LoVo (cell line): ENCODE data around the gene HIC1.

Experiments
- DNase-seq: peaks from one replicate; pipeline ENCODE4 v3.0.0-alpha.2; 2016; ENCODE audit warnings: low spot score

The HIC1 gene

DNA sequence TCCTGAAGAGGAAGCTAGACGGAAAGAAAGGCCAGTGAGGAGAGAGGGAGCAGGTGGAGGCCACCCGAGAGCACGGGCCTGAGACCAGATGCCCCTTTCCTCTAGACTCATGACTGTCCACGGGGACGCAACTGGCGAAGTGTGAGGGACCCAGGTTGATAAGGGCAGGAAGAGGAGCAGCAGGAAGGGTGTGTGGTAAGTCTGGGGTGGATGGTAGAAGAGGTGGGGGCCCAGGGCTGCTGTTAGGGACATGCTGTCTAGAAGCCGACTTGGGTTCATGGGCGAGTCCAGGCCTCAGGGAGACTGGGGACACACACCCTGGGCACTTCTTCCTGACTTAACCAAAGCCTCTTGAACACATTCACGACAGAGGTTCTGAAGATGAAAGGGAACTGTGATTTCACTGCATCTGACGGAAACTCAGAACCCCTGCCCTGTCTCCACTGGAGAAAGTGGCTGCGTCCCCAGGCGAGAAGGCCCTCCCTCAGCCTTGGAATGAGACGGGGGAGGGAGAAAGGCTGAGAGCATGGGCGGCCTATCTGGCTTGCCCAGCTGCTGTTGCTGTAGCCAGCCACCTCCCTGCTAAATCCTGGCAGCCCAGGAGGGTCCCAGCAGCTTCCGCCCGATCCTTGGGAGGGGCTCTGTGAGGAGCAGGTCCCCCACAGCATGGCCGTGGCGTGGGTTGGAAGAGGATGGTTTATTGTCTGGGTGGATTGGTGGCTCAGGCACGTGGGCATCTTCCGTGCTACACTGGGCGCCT lies 6.0 kb downstream of the HIC1 start:
- no peak for DNase-seq

DNA sequence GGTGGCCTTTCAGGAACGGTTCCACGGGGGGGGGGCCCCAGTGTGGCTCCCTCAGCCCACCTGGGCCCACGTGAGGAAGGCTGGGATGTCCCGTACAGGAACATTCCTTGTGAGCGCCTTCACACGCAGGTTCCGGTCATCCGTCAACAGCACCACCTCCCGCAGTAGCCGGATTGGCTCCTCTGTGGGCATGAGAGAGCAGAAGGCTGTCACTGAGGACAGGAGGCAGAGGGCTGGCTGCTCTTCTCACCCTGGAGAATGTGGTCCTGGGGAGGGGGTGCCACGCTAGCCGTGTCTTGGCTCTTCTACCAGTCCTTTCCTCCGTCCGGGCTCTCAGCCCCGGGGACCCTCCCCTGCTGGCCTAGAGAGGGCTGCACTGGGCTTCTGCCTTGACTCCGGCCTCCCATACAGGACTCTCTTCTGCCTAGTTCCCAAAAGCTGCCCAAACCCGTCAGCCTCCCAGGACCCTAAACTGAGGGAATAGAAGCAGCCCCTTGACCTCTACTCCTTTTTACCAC lies 6.6 kb downstream of the HIC1 start:
- DNase-seq: no peak

DNA sequence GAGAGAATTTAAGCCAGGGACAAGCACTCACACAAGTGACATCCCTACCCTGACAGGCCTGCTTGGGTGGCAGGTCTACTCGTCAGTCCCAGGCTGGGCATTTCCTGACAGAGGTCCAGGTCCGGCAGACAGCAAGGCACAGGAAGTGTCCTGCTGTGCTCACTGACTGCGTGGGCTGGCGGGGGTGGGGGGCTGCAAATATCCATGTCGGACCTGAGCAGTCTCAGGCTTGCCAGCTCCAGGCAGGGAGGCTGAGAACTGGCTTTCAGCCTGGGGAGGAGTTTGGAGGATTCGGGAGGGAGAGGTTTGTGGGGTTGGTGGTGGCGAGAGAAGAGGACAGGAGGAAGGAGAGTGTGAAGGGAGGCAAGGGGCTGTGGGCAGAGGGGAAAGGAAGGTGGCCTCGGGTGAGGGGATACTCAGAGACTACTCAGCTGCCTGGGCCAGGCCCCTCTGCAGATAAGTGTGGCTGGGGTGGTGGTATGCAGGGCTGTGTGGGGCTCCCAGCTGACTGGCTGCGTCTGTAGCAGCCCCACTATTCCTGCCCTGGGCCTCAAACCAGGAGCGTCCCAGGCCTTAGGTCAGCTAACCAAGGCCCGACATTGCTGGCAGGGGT lies 7.8 kb downstream of the HIC1 start:
- no peak for DNase-seq

DNA sequence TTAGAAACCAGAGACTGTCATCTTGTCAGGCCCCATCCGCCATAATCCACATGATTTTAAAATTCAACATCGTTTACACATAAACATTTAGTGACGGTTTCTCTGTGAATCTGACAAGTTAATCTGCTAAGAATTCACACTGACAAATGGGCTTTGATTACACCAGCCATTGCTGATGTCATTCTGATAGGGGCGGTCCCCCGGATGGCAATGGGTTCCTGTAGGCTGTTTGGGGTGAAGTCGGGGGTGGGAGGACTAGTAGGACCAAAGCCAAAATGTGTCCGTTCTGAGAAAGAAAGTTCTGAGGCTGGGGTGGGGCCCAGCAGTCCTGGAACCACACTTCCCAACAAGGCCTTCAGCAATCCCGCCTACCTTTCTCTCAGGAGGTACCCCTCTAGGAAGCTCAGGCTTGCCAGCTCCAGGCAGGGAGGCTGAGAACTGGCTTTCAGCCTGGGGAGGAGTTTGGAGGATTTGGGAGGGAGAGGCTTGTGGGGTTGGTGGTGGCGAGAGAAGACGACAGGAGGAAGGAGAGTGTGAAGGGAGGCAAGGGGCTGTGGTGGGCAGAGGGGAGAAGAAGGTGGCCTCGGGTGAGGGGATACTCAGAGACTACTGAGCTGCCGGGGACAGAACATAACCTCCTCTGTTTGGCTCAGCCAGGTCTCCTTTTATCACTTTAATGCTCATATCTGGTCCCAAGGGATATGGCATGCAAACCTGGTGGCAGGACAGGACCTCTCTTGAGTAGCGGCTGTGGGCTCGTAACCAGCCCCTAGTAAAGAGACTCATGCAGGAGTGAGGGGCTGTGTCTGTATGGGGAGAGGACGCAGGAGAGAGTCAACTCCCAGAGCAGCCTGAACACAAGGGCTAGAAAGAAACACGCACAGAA lies 8.6 kb downstream of the HIC1 start:
- no peak for DNase-seq

DNA sequence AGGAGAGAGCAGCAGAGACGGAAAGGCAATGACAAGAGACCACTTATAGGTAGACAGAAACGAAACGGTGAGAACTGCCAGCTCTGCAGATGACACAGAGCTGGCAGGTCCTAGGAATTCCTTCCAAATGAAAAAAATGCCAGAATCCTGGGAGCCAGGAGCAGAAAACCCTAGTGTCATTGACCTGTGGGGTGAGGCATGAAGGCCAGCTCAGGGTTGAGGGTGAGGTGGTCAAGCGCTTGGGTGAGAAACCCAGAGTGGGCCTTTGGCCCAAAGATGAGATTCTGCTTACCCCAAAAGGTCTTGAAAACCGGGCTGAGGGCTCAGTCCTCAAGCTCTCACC lies 9.2 kb downstream of the HIC1 start:
- DNase-seq: no peak

DNA sequence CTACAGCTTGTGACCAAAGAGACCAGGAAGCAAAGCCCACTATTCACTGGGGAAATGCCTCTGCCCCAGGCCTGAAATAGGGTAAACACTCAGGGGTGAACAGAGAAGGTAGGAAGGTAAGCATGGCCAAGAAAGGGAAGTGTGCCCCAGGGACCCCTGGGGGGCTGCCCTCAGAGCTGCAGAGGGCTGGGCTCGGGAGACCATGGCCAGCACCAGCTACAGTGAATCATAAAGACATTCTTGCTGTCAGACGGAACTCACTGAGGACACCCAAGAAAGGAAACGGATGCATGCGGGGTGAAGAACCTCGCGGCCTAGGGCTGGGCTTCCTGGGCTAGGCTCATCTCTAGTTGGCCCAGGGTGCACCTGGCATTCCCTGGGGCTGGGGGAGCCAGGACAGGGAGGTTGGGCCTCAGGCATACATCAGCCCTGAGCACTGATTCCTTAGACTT lies 9.6 kb downstream of the HIC1 start:
- no peak for DNase-seq

DNA sequence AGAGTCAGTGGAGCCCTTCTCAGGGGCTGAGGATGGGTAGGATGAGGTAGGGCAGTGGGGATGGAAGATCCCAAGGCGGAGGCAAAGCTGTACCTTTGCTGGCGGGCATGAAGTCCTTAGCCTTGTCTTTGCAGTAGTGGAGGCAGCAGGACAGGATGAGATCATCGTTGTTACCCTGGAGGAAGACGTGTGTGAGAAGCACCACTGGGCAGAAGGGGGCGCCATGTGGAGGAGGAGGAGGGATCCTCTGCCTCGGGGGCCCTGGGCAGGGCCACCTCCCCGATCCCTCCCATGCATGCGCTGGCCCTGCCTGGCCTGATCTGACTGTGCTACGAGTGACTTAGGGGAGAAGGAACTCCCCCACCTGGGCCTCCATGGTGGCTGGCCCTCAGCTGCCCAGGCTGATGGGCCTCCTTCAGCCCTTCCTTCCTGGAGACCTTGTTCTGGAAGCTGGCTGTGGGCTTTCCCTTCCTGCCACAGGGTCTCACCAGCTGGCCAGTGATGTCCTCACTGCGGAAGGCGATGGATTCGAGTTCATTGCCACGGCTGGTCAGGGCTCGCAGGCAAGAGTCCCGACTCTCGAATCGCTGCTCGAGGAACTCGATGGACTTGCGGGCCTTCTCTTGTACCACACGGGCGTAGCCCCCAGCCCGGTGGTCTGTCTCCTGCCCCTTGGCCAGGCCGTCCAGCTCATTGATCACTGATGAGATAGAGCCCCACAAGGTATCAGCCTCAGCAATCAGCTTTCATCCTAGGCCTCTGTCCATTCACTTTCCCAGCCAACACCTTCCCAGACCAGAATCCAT lies 10.3 kb downstream of the HIC1 start:
- DNase-seq: no peak

DNA sequence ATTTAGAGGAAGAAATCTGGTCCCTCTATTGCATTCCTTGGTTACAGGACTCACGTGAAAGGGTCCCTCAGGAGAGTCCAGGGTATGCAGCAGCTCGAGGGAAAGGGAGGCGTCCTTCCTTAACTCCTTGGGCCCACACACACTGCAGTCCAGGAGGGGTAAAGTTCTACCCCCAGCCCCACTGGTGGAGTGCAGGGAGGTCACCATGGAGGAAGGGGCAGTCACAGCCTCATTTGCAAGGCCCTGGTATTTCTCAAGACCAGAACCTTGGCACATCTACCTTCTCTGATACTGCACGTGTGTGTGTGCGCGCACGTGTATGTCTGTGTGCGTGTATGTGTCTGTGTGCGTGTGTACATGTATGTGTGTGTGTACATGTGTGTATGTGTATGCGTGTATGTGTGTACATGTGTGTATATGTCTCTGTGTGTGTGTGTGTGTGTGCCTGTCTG lies 11.1 kb downstream of the HIC1 start:
- DNase-seq: no peak

DNA sequence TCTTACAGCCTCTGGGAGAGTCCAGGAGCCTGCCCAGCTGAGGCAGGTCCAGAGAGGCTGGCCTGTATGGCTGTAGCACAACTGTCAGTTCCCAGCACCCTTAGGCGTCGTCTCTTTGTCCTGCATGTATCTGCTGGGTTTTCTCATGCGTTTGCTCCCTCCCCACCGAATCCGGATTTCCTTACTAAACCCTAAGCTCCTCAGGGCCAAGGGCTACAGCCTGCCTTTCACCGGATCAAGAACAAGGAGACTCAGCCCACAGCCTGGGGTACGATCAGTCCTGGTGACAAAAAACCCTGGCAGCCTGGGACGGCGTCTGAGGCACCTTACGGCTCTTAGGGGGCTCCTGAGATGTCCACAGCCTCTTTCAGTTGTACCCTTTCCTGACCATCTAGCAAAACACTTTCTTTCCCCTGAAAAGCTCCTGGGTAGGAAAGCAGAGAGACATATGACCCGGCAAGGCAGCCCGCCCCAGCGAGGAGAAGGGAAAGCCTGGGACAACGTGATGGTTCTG lies 12.2 kb downstream of the HIC1 start:
- DNase-seq: no peak

DNA sequence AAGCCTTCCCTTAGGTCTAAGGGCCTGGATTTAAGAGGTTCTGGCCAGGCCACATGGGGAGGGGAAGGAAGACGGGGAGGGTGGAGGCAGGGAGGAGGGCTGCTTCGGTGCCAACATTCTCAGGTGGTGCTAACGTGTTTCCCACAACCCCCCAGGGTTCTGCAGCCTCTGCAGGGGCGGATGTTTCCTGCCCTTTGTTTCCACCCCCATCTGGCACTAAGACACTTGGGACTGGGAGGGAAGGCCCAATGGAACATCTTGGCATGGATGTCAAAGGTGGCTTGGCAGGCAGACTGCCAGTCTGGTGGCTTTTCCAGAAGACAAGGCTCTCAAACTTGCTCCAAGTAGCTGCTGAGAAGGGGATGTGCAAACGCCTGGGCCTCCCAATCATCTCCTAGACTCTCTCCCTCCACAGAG lies 12.7 kb downstream of the HIC1 start:
- DNase-seq: no peak

DNA sequence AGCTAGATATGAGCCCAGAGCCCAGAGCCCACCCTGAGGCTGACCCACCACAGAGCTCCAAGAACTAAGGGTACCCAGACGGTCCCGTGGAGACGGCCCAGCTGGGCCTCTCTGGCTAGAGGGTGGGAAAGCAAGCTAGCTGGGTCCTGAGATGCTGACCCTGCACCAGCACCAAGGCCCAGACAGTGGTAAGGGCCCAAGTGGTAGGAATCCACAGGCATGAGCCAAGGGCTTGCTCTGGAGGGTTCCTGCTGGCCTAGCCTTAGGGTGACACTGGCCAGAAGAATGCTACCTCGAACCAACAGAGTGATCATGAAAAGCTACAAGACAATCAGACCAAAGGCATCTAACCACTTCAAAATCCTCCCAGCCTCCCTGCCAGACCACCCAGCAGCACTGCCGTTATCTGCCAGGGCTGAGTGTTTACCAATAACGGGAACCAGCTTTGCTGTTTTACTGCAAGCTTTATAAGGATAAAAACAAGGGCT lies 13.2 kb downstream of the HIC1 start:
- DNase-seq: no peak

DNA sequence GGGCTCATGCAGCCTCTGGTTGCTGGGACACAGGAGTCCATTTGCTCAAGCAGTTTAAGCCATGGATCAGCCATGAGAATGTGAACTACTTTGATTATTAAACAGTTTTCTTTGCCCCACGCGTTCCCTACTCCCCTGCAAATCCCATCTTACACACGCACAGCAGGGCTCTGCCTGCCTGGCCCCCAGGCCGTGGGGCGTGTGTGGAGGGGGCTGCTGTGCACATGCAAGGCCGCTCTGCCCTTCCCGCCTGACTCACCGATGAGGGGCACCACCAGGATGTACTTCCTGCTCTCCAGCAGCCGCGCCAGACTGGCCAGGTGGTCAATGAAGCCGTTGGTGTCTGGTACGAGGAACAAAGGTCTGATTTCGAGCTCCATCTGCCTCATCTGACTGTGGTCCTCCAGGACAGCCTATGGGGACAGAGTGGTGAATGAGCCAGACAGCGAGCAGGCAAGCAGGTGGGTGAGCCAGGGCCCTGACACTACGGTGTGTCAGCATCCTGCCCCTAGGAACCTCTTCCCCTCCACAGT lies 13.7 kb downstream of the HIC1 start:
- no peak for DNase-seq

DNA sequence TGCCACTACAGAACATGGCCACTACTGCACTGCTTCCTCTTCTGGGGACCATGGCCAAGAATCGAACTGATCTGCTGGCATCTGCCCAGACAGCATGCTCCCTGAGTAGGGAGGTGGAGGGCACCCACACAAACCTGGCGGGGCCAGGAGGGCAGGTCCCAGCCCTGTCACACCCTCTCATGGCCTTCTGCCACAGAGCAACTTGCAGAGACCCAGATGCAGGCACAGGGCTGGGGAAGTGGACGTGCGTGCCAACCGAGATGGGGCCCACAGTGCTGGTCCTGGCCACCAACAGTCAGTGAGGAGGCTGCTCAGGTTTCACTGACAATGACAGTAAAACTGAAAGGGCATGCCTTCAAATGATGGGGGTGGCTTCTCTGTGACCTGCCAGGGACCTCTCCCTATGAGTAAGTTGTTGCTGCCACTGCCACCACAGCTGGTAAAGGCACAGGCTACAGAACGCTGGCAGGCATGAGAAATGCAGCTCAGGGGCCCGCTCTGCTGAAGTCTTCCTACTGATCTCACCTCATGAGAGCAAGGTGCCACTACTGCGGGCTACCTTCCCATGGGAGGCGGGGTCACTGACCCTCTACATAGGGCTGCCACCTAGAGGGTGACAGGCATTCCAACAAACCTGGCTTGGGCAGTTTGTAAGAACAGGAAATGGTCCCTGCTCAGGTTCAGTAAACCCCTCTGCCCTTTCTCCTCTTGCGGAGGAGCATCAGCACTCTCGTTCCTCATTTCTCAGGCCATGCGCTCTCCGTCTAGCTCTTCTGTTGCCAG lies 15.5 kb downstream of the HIC1 start:
- DNase-seq: no peak

DNA sequence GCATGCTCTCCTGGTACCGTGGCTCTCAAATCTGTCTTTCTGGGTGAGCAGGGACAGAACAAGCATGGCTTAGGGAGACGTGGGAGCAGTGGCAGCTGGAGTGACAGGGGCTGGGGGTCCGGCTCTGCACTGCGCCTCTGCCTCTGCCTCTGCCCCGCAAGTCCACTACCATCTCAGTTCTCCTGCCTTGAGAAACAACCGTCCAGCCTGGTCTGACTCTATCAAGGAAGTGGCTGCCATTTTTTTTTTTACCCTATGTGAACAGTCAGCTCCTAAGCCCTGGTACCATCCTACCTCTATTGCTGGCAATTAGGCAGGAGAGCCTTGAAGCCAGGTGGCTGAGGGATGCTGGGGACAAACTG lies 16.1 kb downstream of the HIC1 start:
- no peak for DNase-seq

DNA sequence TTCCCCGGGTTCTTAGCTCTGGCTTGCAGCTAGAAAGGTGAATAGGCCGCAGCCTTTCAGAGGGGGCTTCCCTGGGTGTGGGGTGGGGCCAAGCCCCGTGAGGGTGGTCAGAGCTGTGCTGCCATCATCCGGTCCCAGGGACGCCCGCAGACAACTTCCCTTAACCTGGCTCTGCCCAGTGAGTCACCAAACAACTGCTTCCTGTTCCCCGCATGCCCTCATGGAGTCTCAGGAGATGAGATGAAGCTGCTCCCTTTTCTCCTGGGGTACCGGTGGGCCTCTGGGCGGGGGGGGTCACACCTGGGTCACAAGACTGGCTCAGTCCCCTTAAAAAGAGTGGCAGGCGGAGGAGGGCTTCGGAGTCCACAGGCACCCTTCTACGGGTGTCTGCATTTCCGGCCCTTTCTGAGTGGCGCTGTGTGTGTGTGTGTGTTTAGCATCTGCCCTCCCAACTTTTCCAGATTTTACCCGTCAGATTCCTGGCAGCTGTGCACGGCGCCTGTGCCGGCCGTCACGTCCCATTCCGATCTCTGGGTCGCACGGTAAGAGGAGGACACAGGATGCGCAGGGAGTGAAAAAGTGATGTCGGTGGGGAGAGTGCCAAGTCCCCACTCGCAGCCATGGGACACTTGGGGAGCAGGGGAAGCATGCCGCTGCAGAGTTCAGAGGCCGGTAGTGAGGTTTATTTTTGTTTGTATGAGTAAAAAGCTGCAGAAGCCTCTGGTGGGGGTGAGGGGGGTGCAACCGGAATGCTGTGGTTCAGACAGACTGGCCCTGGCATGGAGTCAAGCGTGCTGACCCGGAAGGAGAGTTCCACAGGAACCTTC lies 16.8 kb downstream of the HIC1 start:
- no peak for DNase-seq

DNA sequence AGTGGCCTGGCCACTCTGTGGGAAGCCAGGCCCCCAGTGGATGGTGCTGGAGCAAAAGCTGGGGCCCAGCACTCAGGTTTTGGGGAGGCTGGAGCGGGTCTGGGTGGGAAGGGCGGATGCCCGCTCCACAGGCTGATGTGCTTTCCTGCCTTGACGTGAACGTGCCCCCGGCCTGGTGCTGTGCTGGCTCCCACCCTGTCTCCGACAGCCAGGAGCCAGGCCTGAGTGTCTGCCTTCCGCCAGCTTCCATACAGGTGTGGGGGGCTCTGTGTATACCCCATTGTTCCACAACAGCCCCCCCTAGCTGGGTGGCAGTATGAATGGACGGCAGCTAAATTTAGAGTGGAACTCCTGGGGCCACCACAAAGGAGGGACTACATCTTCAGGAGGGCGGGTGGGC lies 20.0 kb downstream of the HIC1 start:
- no peak for DNase-seq

DNA sequence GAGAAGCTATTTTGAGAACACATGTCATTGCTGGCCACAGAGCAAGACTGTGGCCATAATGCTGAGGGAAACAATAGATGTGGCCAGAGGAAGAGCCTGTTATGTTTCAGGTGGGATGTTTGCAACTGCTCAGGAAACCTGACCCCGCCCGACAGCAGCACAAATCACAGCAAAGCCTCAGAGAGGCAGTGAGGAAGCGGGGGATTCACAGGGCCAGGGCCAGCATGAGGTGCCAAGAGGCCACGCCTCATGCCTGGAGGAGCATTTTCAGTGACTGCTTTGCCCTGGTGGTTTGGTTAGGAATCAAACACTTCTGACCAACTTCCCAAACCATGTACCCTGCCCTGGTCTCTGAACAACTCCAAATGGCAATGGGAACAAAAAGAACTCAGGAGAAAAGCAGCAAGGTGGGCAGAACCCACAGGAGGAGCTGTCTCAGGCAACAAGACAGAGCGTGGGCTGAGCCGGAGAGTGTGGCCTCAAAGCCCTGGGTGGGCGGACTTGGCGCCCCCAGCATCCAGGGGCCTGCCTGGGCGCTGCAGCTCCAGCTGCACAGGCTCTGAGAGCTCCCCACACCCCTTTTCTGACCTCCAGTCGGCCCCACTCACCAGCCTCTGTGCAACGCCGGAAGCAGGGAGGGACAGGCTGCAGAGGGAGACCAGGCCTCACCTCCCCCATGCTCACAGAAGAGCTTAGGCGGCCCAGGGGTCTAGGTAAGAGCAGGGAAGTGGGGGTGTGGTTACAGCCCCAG lies 20.6 kb downstream of the HIC1 start:
- DNase-seq: no peak

DNA sequence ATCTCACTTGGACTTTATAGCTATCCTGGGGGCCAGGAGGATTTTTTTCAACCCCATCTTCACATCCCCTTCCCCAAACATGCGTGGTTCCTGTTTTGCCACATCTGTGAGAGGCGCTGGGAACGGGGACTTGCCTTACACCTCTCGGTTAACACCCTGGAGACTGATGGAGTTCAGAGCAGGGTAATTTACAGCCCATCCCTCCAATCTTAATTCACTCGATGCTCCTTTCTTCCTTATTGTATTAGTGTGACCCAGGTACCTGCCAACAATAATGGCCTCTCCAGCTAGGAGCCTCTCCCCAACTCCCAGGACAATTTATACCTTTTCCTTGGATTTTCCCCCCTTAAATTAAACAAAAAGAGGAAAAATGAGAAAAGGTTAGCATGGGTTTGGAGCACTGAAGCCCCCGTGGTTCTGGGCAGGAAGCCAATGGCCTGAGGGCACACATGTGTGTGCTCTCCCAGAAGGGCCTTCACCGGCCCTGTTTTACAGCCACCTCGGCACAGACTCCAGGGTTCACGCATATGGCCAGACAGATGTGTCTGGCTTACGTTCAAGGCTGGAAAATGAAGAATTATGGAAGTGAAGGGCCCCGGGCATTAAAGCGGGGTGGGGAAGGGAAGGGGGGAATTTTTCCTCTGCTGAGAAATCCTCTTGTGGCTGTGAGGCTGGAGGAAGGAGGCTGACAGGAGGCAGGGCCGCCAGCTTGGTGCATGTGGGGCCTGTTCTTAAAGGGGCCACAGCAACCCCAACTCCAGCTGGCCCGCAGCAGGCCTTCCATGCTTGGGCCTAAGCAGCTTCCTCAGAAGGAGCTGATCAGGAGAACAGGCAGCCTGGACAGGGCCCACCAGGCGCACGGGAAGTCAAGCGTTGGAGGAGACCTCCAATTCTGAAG lies 21.4 kb downstream of the HIC1 start:
- no peak for DNase-seq
